ENCODE measurements around the gene ADAMTS2.

ADAMTS2 gene

GRCh38 chr5:179163236-179164155 lies 181.8 kb downstream of the ADAMTS2 start:
- TF ChIP-seq CTCF (conservative IDR thresholded peaks at IDR 0.05), result no peak
- H3K27ac ChIP-seq, result no peak overlapping the region

GRCh38 chr5:179162351-179163235 lies 182.7 kb downstream of the ADAMTS2 start:
- TF ChIP-seq CTCF (conservative IDR thresholded peaks at IDR 0.05), result no peak
- no peak overlapping the region for H3K27ac ChIP-seq

GRCh38 chr5:179161901-179162300 lies 183.4 kb downstream of the ADAMTS2 start:
- TF ChIP-seq CTCF (conservative IDR thresholded peaks at IDR 0.05), result no peak
- H3K27ac ChIP-seq, result no peak overlapping the region

GRCh38 chr5:179160584-179160983 lies 184.7 kb downstream of the ADAMTS2 start:
- no peak for TF ChIP-seq CTCF (conservative IDR thresholded peaks at IDR 0.05)
- H3K27ac ChIP-seq, result no peak overlapping the region

- TF ChIP-seq CTCF (conservative IDR thresholded peaks at IDR 0.05), result no peak
- no peak overlapping the region for H3K27ac ChIP-seq
These were observed 186.7 kb downstream of the ADAMTS2 start for GRCh38 chr5:179158556-179158955.

GRCh38 chr5:179154991-179155955 lies 190.0 kb downstream of the ADAMTS2 start:
- H3K27ac ChIP-seq, result no peak overlapping the region

More at GRCh38 chr5:179154991-179155955, 190.0 kb downstream of the ADAMTS2 start:
- no peak for TF ChIP-seq CTCF (conservative IDR thresholded peaks at IDR 0.05)

Data from VCaP (cell line).